DMS53 treated with DMSO at 0.1 percent for 48 hours (cell line): ENCODE measurements around the gene CD320.
"Not testable (repeated sequence)": the region's sequence is repeated elsewhere in the genome, so short reads cannot be mapped to it uniquely, and the experiment has no call there.

Experiments
- DNase-seq: peaks from one replicate; lab custom pipeline; 2025; ENCODE audit not compliant: unreplicated experiment; lab: John Stamatoyannopoulos, UW

Gene CD320

GRCh38 chr19:8333767-8334457, 25.8 kb upstream of the CD320 start:
- no peak for DNase-seq

- DNase-seq, result no peak
These were observed 25.0 kb upstream of the CD320 start for GRCh38 chr19:8332976-8333766.

GRCh38 chr19:8331263-8331845, 23.2 kb upstream of the CD320 start:
- no peak for DNase-seq

- DNase-seq, result no peak
These were observed 21.8 kb upstream of the CD320 start for GRCh38 chr19:8329996-8330395.

- no peak for DNase-seq
These were observed 17.3 kb upstream of the CD320 start for GRCh38 chr19:8325454-8325853.

GRCh38 chr19:8324186-8325050, 16.3 kb upstream of the CD320 start:
- DNase-seq, result peak; percentile 46

- no peak for DNase-seq
These were observed 15.6 kb upstream of the CD320 start for GRCh38 chr19:8323781-8324185.

- no peak for DNase-seq
These were observed 14.5 kb upstream of the CD320 start for GRCh38 chr19:8322638-8322997.

- DNase-seq, result no peak
These were observed 14.0 kb upstream of the CD320 start for GRCh38 chr19:8321986-8322637.

GRCh38 chr19:8321067-8321985, 13.2 kb upstream of the CD320 start, which contains the start of the genes NDUFA7 and RPS28:
NDUFA7 (minus strand) TSS chr19:8321375; CDS start chr19:8321358, 17 bp downstream.
RPS28 (plus strand) TSS chr19:8321496; CDS start chr19:8321531, 35 bp downstream.
- peak; percentile 60 for DNase-seq

- no peak for DNase-seq
These were observed 12.5 kb upstream of the CD320 start for GRCh38 chr19:8320564-8321066.

- DNase-seq, result no peak
These were observed 11.8 kb upstream of the CD320 start for GRCh38 chr19:8319807-8320520.

GRCh38 chr19:8318835-8319234, 10.7 kb upstream of the CD320 start:
- DNase-seq, result not testable (repeated sequence)

- DNase-seq, result no peak
These were observed 8.4 kb upstream of the CD320 start for GRCh38 chr19:8316351-8317125.

GRCh38 chr19:8314981-8315640, 7.0 kb upstream of the CD320 start:
- not testable (repeated sequence) for DNase-seq

- no peak for DNase-seq
These were observed 3.5 kb upstream of the CD320 start for GRCh38 chr19:8311461-8312260.
